ENCODE data around the gene DAPK1. TPM values are rescaled to one million over a fixed set of nuclear protein-coding genes. Genes with fewer than 3 reads are reported as not detected.

Gene DAPK1
- polyA plus RNA-seq, 1 of the 3 experiments (the other 2 are of a cell fraction) = 0.61 TPM

GRCh38 chr9:87685871-87686519 is 188.3 kb downstream of the DAPK1 start:
- 80% methylated on average over 14 of the region's 14 CpGs for WGBS (ENCODE audit: low lambda C conversion rate)
- H3F3A ChIP-seq (replicated peaks; ENCODE audit: insufficient read depth) = no peaks in the 10 kb centered on the region
- no peak overlapping the region for H3K4me3 ChIP-seq (ENCODE audit: low read depth in 2 of 2, low read length in 1 of 2)
- no peaks in the 10 kb centered on the region for H3K36me3 ChIP-seq (replicated peaks in 1 of 2; ENCODE audit: control insufficient read depth in 1 of 2, insufficient read depth in 2 of 2, low read length in 1 of 2)
- no peak for DNase-seq
- no peak overlapping the region for H3K4me2 ChIP-seq
- H3K4me1 ChIP-seq (ENCODE audit: control insufficient read depth in 1 of 2, insufficient read depth in 2 of 2, low read depth in 1 of 2, low read length in 1 of 2) = no peaks in the 10 kb centered on the region
- no peak overlapping the region for H3K9ac ChIP-seq
- CTCF ChIA-PET = interaction anchor here (3.1 kb wide), 1 partner anchor 126 kb away, joined by 44 read pairs; no protein-coding TSS in a partner anchor
- H3K27me3 ChIP-seq (ENCODE audit: insufficient read depth) = no peaks in the 10 kb centered on the region
- no peak overlapping the region for H3K27ac ChIP-seq (ENCODE audit: low read depth in 2 of 2, low read length in 1 of 2)
- no peaks in the 10 kb centered on the region for H4K20me1 ChIP-seq (ENCODE audit: insufficient read depth)
- H3K9me2 ChIP-seq = no peaks in the 10 kb centered on the region
- no peaks in the 10 kb centered on the region for H3K9me3 ChIP-seq
- H2AFZ ChIP-seq (ENCODE audit: low read depth) = no peak overlapping the region
- POLR2A ChIA-PET = no interaction called here
- H3K79me2 ChIP-seq (ENCODE audit: insufficient read depth) = no peaks in the 10 kb centered on the region
- TF ChIP-seq CTCF (IDR thresholded peaks at IDR 0.05) = no peak
- no peak for TF ChIP-seq GABPA (IDR thresholded peaks at IDR 0.05; ENCODE audit: low read depth)
- no peak for TF ChIP-seq CHD2 (IDR thresholded peaks at IDR 0.05; ENCODE audit: low read length, partially characterized antibody)
- no peak for TF ChIP-seq EP300 (IDR thresholded peaks at IDR 0.05; ENCODE audit: borderline replicate concordance in 1 of 2, low read depth in 1 of 2, low read length in 1 of 2)
- TF ChIP-seq YY1 (IDR thresholded peaks at IDR 0.05; ENCODE audit: low read depth) = no peak
- no peak for TF ChIP-seq MXI1 (IDR thresholded peaks at IDR 0.05; ENCODE audit: low read depth, low read length)
- no peak for TF ChIP-seq USF1 (IDR thresholded peaks at IDR 0.05; ENCODE audit: borderline replicate concordance, low read depth)
- no peak for TF ChIP-seq ELF1 (IDR thresholded peaks at IDR 0.05)
- no peak for TF ChIP-seq MAX (IDR thresholded peaks at IDR 0.05; ENCODE audit: low read depth)
- TF ChIP-seq FOXM1 (IDR thresholded peaks at IDR 0.05; ENCODE audit: low read depth) = no peak
- TF ChIP-seq RXRA (IDR thresholded peaks at IDR 0.05; ENCODE audit: borderline replicate concordance, low read depth) = no peak
- TF ChIP-seq RCOR1 (IDR thresholded peaks at IDR 0.05; ENCODE audit: low read length) = no peak
- no peak for TF ChIP-seq USF2 (IDR thresholded peaks at IDR 0.05; ENCODE audit: borderline replicate concordance, low read depth, low read length)
- no peak for TF ChIP-seq JUND (IDR thresholded peaks at IDR 0.05)

All from SK-N-SH (cell line).